Retinal pigment epithelial cell (primary cell): ENCODE data around the gene CGB1.
A peak's percentile ranks its signal among the peaks of the same experiment; 100 is the strongest.
"Not testable (repeated sequence)": the region's sequence is repeated elsewhere in the genome, so short reads cannot be mapped to it uniquely, and the experiment has no call there.

Source experiments
- DNase-seq: peaks from one replicate; pipeline ENCODE4 v3.0.0-alpha.2; 2010; ENCODE audit warnings: low read depth
- H3K4me3 ChIP-seq: 2 replicates; pipeline ENCODE4 v1.5.1; 2011; ENCODE audit warnings: mild to moderate bottlenecking, low read length, control low read depth, moderate library complexity
- CTCF ChIP-seq: conservative IDR thresholded peaks from 2 replicates; pipeline ENCODE4 v1.5.1; 2011; ENCODE audit warnings: low read depth, low read length, control low read depth, inconsistent platforms

The CGB1 gene

GRCh38 chr19:49031642-49032301 is 4.9 kb downstream of the CGB1 start, which contains the start of gene CGB2:
Gene CGB2 (plus strand): TSS chr19:49031890. CDS start chr19:49032096, 206 bp downstream.
- TF ChIP-seq CTCF = peak; percentile 36
- not testable (repeated sequence) for H3K4me3 ChIP-seq, DNase-seq

- H3K4me3 ChIP-seq, DNase-seq: not testable (repeated sequence)
These were observed 6.4 kb downstream of the CGB1 start for GRCh38 chr19:49030323-49030722.

GRCh38 chr19:49029749-49030148 is 6.9 kb downstream of the CGB1 start:
- H3K4me3 ChIP-seq, DNase-seq: not testable (repeated sequence)

- not testable (repeated sequence) for DNase-seq, H3K4me3 ChIP-seq
These were observed 8.0 kb downstream of the CGB1 start for GRCh38 chr19:49028686-49029085.

- not testable (repeated sequence) for DNase-seq, H3K4me3 ChIP-seq
These were observed 11.1 kb downstream of the CGB1 start for GRCh38 chr19:49025599-49025998.

GRCh38 chr19:49025088-49025487 is 11.6 kb downstream of the CGB1 start:
- not testable (repeated sequence) for H3K4me3 ChIP-seq, DNase-seq

GRCh38 chr19:49024233-49024632 is 12.5 kb downstream of the CGB1 start, which contains the start of gene CGB3:
Gene CGB3 (minus strand): TSS chr19:49024333. CDS start chr19:49023971, 362 bp downstream.
- not testable (repeated sequence) for H3K4me3 ChIP-seq, DNase-seq

GRCh38 chr19:49022116-49022515 is 14.6 kb downstream of the CGB1 start:
- H3K4me3 ChIP-seq = no peak overlapping the region
- no peak for TF ChIP-seq CTCF
- no peak for DNase-seq

- TF ChIP-seq CTCF = no peak
- H3K4me3 ChIP-seq = no peak overlapping the region
- DNase-seq = no peak
These were observed 15.5 kb downstream of the CGB1 start for GRCh38 chr19:49020931-49021895.

GRCh38 chr19:49020342-49020741 is 16.4 kb downstream of the CGB1 start:
- no peak overlapping the region for H3K4me3 ChIP-seq
- DNase-seq = no peak
- no peak for TF ChIP-seq CTCF
